Liver (tissue), 3 donors: ENCODE measurements around the gene LRPPRC.

ENCODE experiments used
- ATF3 ChIP-seq: IDR thresholded peaks from 2 replicates; pipeline ENCODE4 v1.6.1; 2016; ENCODE audit warnings: antibody characterized with exemption
- CTCF ChIP-seq: fragments of 150-350 bp; IDR thresholded peaks from 2 replicates; pipeline ENCODE4 v1.5.1; 2017; ENCODE audit warnings: improper control_type of control experiment, low read depth, low read length; ENCODE audit not compliant: missing input control
- EGR1 ChIP-seq, 2 donors: IDR thresholded peaks; 2 replicates each; pipeline ENCODE4 v1.6.1; 2016 to 2018; ENCODE audit warnings: antibody characterized with exemption in 2 of 2, low read depth in 2 of 2
- FOXA1 ChIP-seq: IDR thresholded peaks from 2 replicates; pipeline ENCODE4 v1.6.1; 2016; ENCODE audit warnings: antibody characterized with exemption
- GABPA ChIP-seq, 2 donors: IDR thresholded peaks in 1 of 2; conservative IDR thresholded peaks in 1 of 2; 2 replicates each; pipeline ENCODE4 v1.6.1; 2016; ENCODE audit warnings: antibody characterized with exemption in 2 of 2, mild to moderate bottlenecking in 1 of 2, moderate library complexity in 1 of 2
- JUND ChIP-seq, 2 donors: IDR thresholded peaks; 2 replicates each; pipeline ENCODE4 v1.6.1; 2016; ENCODE audit warnings: antibody characterized with exemption in 2 of 2
- MAX ChIP-seq: IDR thresholded peaks from 2 replicates; pipeline ENCODE4 v1.6.1; 2016; ENCODE audit warnings: antibody characterized with exemption
- RAD21 ChIP-seq, 2 donors: IDR thresholded peaks; 2 replicates each; pipeline ENCODE4 v1.6.1; 2016; ENCODE audit warnings: antibody characterized with exemption in 2 of 2, mild to moderate bottlenecking in 2 of 2
- REST ChIP-seq: IDR thresholded peaks from 2 replicates; pipeline ENCODE4 v1.6.1; 2016; ENCODE audit warnings: antibody characterized with exemption, mild to moderate bottlenecking
- RXRA ChIP-seq, 2 donors: IDR thresholded peaks; 2 replicates each; pipeline ENCODE4 v1.6.1; 2017 to 2018; ENCODE audit warnings: antibody characterized with exemption in 2 of 2, mild to moderate bottlenecking in 1 of 2
- SP1 ChIP-seq: IDR thresholded peaks from 2 replicates; pipeline ENCODE4 v1.6.1; 2018; ENCODE audit warnings: antibody characterized with exemption, mild to moderate bottlenecking
- TAF1 ChIP-seq: conservative IDR thresholded peaks from 2 replicates; pipeline ENCODE4 v1.6.1; 2016; ENCODE audit warnings: antibody characterized with exemption, mild to moderate bottlenecking
- YY1 ChIP-seq: IDR thresholded peaks from 2 replicates; pipeline ENCODE4 v1.6.1; 2016; ENCODE audit warnings: antibody characterized with exemption, mild to moderate bottlenecking
- ZBTB33 ChIP-seq: IDR thresholded peaks from 2 replicates; pipeline ENCODE4 v1.6.1; 2016; ENCODE audit warnings: antibody characterized with exemption
- donor health status: healthy.
- donor health status: healthy.

GRCh38 chr2:43946685-43947084 lies 49.1 kb downstream of the LRPPRC start:
- TF ChIP-seq RAD21 (IDR thresholded peaks at IDR 0.05), result no peak
- TF ChIP-seq CTCF, result no peak
- TF ChIP-seq TAF1, result no peak
- TF ChIP-seq REST, result no peak
- TF ChIP-seq ZBTB33, result no peak
- no peak for TF ChIP-seq MAX
- no peak for TF ChIP-seq EGR1 (IDR thresholded peaks at IDR 0.05; ENCODE audit: low read depth in 2 of 2)
- TF ChIP-seq GABPA (IDR thresholded peaks at IDR 0.05 in 1 of 2, conservative IDR thresholded peaks at IDR 0.05 in 1 of 2), result no peak
- TF ChIP-seq ATF3, result no peak
- no peak for TF ChIP-seq JUND (IDR thresholded peaks at IDR 0.05)
- TF ChIP-seq SP1, result no peak
- no peak for TF ChIP-seq RXRA (IDR thresholded peaks at IDR 0.05)
- TF ChIP-seq FOXA1, result no peak
- TF ChIP-seq YY1, result no peak
